GM18502 (cell line): ENCODE results near the gene HIGD2A.
A peak's percentile ranks its signal among the peaks of the same experiment; 100 is the strongest.

Experiments used
- ATAC-seq: cut with Tn5 transposase; IDR thresholded peaks from one replicate; pipeline ENCODE4 v1.9.1; 2021; ENCODE audit warnings: mild to moderate bottlenecking; ENCODE audit not compliant: unreplicated experiment, poor library complexity

The HIGD2A gene

DNA sequence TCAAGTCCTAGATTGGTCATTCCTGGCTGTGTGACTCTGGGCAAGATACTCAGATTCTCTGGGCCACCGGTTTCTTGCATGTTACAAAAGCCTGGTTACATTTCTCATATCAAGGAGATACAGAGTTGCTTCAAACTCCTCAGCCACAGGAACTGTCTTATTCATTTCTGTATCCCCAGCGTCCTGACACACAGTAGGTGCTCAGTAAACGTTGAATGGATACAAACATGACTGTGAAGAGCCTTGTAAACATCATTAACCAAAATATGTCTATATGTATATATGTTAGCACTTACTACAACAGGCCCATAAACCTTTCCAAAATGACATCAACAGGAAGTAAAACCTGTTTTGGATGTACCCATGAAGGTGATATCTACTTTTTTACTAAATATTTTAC is 26.2 kb downstream of the HIGD2A start:
- ATAC-seq, result no peak

- no peak for ATAC-seq
These were observed 26.8 kb downstream of the HIGD2A start for GRCh38 chr5:176415240-176415951.

DNA sequence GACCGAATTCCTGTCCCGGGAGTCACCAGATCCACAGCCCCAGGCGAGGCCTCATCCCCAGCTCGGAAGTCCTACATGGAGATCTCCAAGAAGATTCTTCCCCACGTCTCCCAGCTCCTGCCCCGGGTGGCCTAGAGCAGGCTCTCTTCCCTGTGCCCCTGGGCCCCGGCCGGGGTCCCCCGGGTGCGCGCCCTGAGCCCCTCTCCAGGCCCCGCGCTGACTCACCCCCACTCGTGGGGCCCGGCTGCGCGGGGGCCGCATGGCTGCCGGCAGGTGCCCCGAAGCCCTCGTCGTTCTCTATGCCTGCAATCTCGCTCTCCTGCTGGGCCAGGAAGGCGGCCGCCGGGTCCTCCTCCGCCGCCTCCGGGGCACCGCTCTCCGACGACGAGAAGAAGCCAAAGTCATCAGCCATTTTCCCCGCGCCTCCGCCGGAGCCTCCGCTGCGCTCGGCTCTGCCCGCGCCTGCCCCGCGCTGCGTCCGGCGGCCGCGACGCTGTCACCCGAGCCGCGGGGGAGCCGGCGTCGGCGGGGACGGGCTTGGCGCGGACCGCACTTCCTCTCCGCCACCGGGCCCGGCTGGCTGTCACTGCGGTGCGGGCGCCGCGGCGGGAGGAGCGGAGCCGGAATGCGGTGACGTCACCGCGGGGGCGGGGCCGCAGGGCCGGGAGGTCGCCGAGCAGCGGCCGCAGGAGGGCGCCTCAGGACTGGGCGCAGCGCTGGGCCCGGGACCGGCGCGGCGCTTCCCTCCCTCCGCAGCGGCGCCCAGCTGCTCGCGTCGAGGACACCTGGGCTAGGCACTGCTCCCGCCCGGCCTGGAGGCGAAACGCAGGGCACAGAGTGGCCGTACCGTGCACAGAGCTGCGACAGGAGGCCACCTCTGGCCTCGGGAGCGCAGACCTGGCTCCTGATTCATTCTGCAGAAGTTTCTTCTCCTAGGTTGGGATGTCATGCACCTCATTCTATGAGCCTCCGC is 27.7 kb downstream of the HIGD2A start, which contains the start of gene CLTB:
TSS of gene CLTB (minus strand) at position 588 of the 973 bp plus-strand sequence. CDS start at position 412, 176 bp downstream.
- peak; percentile 91 for ATAC-seq

DNA sequence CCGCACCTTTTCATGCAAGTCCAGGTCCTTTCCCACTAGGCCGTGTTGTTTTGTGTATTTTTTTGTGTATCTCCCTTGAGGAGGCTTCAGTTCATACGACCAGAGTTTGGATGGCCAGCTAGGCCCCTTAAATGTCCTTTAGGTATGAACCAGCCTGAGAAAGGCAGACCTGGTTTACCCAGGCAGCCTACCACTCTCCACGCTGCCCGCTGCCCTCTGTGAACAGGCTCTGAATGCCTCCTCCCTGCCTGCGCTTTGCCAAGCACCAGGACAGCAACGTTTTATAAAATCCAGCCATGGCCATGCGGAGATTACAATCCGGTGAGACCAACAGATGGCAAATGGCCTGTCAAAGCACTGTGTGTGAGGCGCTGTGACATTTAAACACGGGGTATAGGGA is 28.4 kb downstream of the HIGD2A start:
- ATAC-seq, result no peak

- no peak for ATAC-seq
These were observed 29.7 kb downstream of the HIGD2A start for GRCh38 chr5:176418251-176418650.

GRCh38 chr5:176420086-176420485 is 31.5 kb downstream of the HIGD2A start:
- no peak for ATAC-seq

GRCh38 chr5:176420972-176421544 is 32.5 kb downstream of the HIGD2A start:
- no peak for ATAC-seq

DNA sequence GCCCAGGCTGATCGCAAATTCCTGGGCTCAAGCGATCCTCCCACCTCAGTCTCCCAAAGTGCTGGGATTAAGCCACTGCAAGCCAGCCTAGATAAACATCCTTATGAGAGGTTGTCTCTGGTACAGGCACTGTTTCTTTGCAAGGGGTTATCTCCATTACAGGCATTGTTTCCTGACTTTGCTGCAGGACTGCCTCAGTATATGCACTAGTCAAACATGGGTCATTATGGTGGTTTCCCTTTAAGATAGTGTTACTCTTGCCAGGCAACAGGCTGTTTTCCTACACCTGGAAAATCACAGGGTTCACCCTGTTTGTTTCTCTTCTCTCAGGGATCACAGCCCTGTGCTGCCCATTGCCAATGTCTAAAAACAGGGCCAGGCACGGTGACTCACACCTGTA is 35.6 kb downstream of the HIGD2A start:
- no peak for ATAC-seq

GRCh38 chr5:176425138-176425537 is 36.6 kb downstream of the HIGD2A start:
- ATAC-seq, result no peak

DNA sequence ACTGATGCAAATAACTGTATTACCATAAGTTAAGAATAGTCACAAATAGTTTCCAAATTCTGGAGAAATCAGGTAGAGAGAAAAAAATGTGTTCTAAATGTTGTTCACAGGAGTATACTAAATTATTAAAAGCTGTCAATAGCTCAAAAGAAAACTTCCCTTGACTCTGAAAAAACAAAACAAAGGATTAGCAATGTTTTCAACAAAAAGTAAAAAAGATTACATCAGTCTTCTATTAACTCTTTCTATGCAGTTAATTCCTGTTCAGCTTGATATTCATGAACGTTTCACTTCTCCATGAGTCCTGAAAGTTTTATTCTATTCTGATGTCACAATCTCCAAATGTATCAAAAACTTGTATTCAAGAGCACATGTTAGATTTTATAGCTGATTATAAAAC is 37.2 kb downstream of the HIGD2A start:
- ATAC-seq, result no peak

GRCh38 chr5:176426876-176427275 is 38.3 kb downstream of the HIGD2A start:
- no peak for ATAC-seq

GRCh38 chr5:176427971-176428370 is 39.4 kb downstream of the HIGD2A start:
- ATAC-seq, result no peak

- ATAC-seq, result no peak
These were observed 41.4 kb downstream of the HIGD2A start for GRCh38 chr5:176429972-176430371.

DNA sequence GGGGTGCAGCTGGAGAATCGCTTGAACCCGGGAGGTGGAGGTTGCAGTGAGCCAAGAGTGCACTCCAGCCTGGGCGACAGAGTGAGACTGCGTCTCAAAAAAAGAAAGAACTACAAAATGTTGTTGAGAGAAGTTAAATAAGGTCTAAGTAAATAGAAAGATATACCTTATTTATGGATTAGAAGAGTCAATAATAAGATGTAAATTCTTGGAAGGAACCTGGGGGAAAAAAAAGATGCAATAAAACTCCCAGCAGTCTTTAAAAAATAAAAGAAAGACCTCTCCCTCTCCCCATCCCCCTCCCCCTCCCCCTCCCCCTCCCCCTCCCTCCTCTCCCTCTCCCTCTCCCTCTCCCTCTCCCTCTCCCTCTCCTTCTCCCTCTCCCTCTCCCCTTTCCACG is 44.2 kb downstream of the HIGD2A start:
- ATAC-seq, result no peak

DNA sequence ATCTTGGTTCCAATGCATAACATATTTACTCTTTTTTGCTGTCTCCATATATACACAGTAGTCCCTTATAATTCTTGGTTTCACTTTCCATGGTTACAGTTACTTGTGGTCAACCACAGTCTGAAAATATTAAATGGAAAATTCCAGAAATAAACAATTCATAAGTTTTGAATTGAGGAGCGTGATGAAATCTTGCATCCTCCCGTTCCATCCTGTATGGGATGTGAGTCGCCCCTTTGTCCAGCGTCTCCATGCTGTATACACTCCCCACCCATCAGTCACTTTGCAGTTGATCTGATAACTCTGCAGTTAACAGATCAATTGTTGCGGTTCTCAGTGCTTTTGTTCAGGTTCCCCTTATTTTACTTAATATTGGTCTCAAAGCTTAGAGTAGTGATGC is 48.1 kb downstream of the HIGD2A start:
- ATAC-seq, result no peak

GRCh38 chr5:176438959-176439757 is 50.6 kb downstream of the HIGD2A start:
- no peak for ATAC-seq
